Stimulated activated CD4-positive, alpha-beta T cell treated with anti-CD3 and anti-CD28 coated beads, Interleukin-1b, Interleukin-23, amount 100 ng/mL, for 24 hours (primary cell): ENCODE measurements around the gene EMB.
A peak's percentile ranks its signal among the peaks of the same experiment; 100 is the strongest.
"Not testable (repeated sequence)": the region's sequence is repeated elsewhere in the genome, so short reads cannot be mapped to it uniquely, and the experiment has no call there.

Source experiments
- DNase-seq, 4 experiments: peaks; one replicate each; pipeline ENCODE4 v3.0.0-alpha.2; 2020; ENCODE audit warnings: low read depth in 4 of 4, low spot score in 1 of 4

EMB gene, protein sequence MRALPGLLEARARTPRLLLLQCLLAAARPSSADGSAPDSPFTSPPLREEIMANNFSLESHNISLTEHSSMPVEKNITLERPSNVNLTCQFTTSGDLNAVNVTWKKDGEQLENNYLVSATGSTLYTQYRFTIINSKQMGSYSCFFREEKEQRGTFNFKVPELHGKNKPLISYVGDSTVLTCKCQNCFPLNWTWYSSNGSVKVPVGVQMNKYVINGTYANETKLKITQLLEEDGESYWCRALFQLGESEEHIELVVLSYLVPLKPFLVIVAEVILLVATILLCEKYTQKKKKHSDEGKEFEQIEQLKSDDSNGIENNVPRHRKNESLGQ

DNA sequence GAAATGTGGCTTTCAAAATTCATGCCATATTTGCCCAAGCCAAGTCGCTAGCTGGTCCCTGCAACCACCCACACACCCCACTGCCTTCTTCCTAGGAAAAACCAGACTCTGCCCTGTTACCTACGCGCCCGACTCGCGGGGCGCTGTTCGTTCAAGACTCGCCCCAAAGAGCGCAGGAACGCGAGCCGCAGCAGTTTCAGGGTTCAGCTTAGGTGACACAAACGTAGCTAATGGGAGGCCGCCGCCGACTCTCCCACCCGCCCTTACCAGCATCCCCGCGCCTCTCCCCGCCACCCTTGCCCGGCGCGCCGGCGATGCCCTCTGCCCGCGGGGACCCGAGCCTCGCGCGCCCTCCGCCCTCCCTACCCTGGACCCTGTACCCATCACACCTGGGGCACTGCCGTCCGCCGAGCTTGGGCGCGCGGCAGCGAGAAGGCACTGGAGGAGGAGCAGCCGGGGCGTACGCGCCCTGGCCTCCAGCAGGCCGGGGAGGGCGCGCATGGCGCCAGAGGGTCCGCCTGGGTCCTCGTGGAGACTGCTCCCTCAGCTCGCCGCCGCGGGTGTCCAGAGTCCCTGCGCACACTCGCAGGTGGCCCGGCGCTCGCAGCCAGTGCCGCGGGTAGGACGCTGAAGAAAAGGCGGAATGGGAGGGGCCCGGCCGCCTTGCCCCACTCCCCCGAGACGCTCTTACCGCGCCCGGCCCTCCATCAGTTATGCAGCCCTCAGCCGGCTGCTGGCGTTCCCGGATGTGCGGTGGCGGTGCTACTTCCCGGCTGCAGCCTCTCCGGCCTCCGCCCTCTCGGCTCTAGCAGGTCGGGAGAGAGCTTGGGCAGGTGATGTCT, at the start of gene EMB:
TSS of gene EMB (minus strand) at position 638 of the 842 bp plus-strand sequence. CDS start at position 501, 137 bp downstream.
- peak; percentile 39 to 74 (median 54) for DNase-seq

DNA sequence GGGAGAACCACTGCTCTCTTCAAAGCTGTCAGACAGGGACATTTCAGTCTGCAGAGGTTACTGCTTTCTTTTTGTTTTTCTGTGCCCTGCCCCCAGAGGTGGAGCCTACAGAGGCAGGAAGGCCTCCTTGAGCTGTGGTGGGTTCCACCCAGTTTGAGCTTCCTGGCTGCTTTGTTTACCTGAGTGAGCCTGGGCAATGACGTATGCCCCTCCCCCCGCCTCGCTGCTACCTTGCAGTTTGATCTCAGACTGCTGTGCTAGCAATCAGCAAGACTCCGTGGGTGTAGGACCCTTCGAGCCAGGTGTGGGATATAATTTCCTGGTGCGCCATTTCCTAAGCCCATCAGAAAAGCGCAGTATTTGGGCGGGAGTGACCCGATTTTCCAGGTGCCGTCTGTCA, 48.4 kb upstream of the EMB start:
- not testable (repeated sequence) for DNase-seq

DNA sequence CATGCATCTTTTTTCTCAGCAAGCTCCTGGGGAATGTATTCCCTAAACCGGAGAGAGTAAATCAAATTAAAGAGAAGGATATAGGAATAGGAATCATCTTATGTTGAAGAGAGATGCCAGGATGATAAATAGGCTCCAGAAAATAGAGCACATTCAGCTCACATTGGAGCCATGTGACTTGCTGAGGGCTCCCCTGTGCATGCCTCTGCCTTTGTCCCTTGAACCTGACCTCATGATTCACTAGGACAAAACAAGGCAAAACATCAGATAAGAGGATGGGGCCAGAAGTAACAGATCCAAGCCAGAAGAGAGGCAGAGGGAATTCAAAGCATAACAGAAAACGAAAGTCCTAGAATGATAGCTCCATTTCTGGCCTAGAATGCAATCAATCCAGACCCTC, 37.7 kb upstream of the EMB start:
- not testable (repeated sequence) for DNase-seq

- no peak for DNase-seq
These were observed 35.5 kb upstream of the EMB start for GRCh38 chr5:50476549-50476948.

- not testable (repeated sequence) for DNase-seq
These were observed 23.9 kb upstream of the EMB start for GRCh38 chr5:50465015-50465414.

DNA sequence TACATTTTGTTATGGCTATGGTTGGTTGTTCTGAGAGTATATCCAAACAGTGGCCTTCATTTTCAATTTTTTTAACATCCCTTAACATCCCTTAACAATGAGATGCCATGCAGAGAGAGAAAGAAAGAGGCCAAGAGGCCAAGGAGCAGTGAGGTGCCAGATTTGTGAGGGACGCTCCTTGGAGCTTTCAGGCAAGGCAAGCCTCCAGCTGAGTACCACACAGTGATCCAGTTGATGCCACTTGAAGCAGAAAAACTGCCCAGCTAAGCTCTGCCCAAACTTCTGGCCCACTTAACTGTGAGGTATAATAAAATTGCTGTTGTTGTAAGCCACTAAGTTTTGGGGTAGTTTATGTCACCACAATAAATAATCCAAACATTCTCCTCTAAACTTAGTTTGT, 22.6 kb upstream of the EMB start:
- no peak for DNase-seq

DNA sequence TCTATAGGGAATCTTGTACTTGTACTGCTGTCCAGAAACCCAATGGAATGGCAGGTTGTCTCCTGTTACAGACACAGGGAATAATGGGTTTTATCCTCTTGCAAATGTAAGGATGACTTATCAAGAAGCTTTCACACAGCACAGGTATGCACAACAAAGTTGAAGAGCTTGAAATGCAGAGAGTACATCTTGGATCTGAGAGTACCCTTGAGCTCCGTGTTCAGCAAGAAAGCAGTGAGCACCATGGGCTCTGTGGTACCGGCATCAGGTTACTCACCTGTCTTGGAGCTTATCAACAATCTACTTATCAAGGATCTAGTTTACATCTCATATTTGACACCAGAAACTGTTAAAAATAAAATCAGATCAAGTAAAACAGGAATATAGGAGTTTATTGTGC, 22.0 kb upstream of the EMB start:
- no peak for DNase-seq

- not testable (repeated sequence) for DNase-seq
These were observed 21.5 kb upstream of the EMB start for GRCh38 chr5:50462579-50462978.

DNA sequence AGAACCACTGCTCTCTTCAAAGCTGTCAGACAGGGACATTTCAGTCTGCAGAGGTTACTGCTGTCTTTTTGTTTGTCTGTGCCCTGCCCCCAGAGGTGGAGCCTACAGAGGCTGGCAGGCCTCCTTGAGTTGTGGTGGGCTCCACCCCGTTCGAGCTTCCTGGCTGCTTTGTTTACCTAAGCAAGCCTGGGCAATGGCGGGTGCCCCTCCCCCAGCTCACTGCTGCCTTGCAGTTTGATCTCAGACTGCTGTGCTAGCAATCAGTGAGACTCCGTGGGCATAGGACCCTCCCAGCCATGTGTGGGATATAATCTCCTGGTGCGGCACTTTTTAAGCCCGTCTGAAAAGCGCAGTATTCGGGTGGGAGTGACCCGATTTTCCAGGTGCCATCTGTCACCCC, 17.3 kb upstream of the EMB start:
- DNase-seq, result not testable (repeated sequence)

DNA sequence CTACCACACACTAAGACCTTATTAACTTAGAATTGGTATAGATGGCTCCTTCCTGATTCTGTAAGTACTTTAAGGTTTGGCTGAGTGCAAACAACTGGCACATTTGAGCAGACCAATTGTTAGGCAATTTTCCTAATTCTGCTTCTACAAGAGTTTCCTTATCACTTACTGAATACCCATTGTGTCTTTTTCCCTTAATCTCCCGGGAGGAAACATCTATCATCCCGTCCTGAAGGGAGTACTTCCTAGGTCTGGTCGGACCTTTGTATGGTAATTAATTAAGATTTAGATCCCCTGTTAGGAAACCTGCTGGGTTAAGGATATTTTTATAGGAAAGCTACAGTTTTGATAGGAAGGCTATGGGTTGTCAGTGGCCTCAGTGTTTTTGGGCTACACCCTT, 8.2 kb upstream of the EMB start:
- DNase-seq, result not testable (repeated sequence)

DNA sequence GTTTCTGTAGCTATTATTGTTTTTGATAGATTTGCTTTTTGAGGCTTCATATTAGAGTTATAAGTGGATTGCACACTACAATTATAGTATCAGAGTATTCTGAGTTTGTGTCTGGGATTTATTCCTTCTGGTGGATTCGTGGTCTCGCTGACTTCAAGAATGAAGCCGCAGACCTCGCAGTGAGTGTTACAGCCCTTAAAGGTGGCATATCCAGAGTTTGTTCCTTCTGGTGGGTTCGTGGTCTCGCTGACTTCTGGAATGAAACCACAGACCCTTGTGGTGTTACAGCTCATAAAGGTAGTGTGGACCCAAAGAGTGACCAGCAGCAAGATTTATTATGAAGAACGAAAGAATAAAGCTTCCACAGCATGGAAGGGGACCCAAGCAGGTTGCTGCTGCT, 6.9 kb upstream of the EMB start:
- DNase-seq, result no peak

- no peak for DNase-seq
These were observed 6.1 kb upstream of the EMB start for GRCh38 chr5:50447228-50447627.

- no peak for DNase-seq
These were observed 4.3 kb upstream of the EMB start for GRCh38 chr5:50445296-50445949.

- not testable (repeated sequence) for DNase-seq
These were observed 1.8 kb upstream of the EMB start for GRCh38 chr5:50442559-50443539.

GRCh38 chr5:50441493-50441955, 436 bp upstream of the EMB start:
- no peak for DNase-seq

- DNase-seq, result no peak
These were observed 1.9 kb downstream of the EMB start for GRCh38 chr5:50439221-50439620.

- not testable (repeated sequence) for DNase-seq
These were observed 3.0 kb downstream of the EMB start for GRCh38 chr5:50438060-50438459.

DNA sequence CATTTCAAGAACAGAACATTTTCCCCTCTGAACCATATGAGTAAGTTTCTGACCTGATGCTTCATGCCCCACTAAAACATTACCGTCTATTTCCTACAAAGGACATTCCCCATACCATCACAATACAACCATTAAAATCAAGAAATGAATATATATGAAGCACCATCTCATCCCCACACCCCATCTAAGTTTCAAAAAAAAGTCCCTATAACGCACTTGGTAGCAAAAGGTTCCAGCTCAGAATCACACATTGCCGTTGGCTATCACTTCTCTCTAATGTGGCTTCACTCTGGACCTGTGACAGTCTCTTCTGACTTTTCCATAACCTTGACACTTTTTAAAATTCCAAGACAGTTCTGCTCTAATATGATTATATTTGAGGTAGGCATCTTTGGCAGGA, 5.9 kb downstream of the EMB start:
- DNase-seq, result no peak

- not testable (repeated sequence) for DNase-seq
These were observed 9.8 kb downstream of the EMB start for GRCh38 chr5:50431133-50431904.
